Left ventricle myocardium inferior (tissue), 1 donor: Measurements from ENCODE around the gene ZNF503. TPM values are rescaled to one million over a fixed set of nuclear protein-coding genes. Genes with fewer than 3 reads are reported as not detected.

Experiments used
- DNase-seq: peaks from one replicate; pipeline ENCODE4 v3.0.0-alpha.2; 2020
- H3K27ac ChIP-seq: fragments of 200-600 bp; replicated peaks from 2 replicates; pipeline ENCODE4 v1.8.0; 2021
- H3K27me3 ChIP-seq: fragments of 200-600 bp; 2 replicates; pipeline ENCODE4 v1.8.0; 2021; ENCODE audit warnings: low read depth
- H3K36me3 ChIP-seq: fragments of 200-600 bp; 2 replicates; pipeline ENCODE4 v1.8.0; 2021
- H3K4me1 ChIP-seq: fragments of 200-600 bp; 2 replicates; pipeline ENCODE4 v1.8.0; 2021
- H3K4me3 ChIP-seq: fragments of 200-600 bp; 2 replicates; pipeline ENCODE4 v1.8.0; 2021; ENCODE audit warnings: mild to moderate bottlenecking, moderate library complexity
- H3K9me3 ChIP-seq: fragments of 200-600 bp; replicated peaks from 2 replicates; pipeline ENCODE4 v1.8.0; 2021
- intact Hi-C: fragments of 100-400 bp; cut with micrococcal nuclease; formaldehyde crosslinking; loops from one replicate; pipeline ENCODE4 v1.11.0; 2022
- total RNA-seq: library from RNA; stranded (reverse); fragmentation: NEBNext Ultra II Directional; extraction: Animal tissue kit (Norgen Biotek cat#: 25700); gene quantifications from one replicate; pipeline ENCODE4 v1.2.1, GENCODE V29; 2021
- TF ChIP-seq, protein P1 (sequence below): fragments of 200-600 bp; IDR thresholded peaks from 2 replicates; pipeline ENCODE4 v1.8.0; 2021; ENCODE audit warnings: antibody characterized with exemption, mild to moderate bottlenecking, borderline replicate concordance
- donor health status: DM: no; HTN: yes; CAD: no; lungs with severe emphysema.

ZNF503 gene
- total RNA-seq, 1 donor from 2014 or later = 5.9 TPM

DNA sequence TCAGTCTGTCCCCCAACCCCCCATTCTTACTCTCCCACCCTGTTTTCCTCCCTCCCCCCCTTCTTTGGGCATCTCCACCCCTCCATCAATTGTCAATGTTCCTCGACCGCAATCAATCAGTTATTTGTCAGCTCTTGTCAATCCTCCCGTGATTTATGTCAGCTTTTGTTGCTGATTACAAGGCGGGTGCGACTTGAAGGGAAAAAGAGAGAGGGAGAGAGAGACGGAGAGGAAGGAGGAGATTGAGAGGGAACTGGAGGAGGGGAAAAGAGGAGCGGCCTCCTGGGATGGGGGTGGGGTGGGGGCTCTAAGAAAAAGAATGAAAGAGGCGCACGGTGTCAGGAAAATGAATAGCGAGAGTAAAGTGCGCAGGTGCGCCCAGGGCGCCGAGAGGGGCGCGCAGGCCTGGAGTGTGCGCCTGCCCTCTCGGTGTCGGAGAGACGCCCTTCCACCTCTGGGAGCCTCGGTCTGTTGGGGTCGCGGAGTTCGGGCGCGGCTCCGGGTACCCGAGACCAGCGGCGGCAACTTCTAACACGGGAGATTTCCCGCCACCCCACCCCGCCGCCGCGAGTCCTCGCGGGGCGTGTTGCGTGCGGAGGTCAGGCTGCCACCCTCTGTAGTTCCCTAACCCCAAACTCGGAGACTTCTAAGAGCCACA lies 1.1 kb upstream of the ZNF503 start:
- peaks cover 15% of the 10 kb centered on the region for H3K36me3 ChIP-seq
- H3K27me3 ChIP-seq = peaks cover 8% of the 10 kb centered on the region
- TF ChIP-seq, protein P1, sequence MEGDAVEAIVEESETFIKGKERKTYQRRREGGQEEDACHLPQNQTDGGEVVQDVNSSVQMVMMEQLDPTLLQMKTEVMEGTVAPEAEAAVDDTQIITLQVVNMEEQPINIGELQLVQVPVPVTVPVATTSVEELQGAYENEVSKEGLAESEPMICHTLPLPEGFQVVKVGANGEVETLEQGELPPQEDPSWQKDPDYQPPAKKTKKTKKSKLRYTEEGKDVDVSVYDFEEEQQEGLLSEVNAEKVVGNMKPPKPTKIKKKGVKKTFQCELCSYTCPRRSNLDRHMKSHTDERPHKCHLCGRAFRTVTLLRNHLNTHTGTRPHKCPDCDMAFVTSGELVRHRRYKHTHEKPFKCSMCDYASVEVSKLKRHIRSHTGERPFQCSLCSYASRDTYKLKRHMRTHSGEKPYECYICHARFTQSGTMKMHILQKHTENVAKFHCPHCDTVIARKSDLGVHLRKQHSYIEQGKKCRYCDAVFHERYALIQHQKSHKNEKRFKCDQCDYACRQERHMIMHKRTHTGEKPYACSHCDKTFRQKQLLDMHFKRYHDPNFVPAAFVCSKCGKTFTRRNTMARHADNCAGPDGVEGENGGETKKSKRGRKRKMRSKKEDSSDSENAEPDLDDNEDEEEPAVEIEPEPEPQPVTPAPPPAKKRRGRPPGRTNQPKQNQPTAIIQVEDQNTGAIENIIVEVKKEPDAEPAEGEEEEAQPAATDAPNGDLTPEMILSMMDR = no peak
- peak overlapping the region; percentile 97 for H3K27ac ChIP-seq
- no peaks in the 10 kb centered on the region for H3K9me3 ChIP-seq
- H3K4me3 ChIP-seq = peak overlapping the region; percentile 93
- peak; percentile 35 for DNase-seq
- intact Hi-C loops = loop anchor here (10.0 kb wide), 1 partner anchor 512 kb away; no protein-coding TSS in a partner anchor
- peaks cover 76% of the 10 kb centered on the region for H3K4me1 ChIP-seq

GRCh38 chr10:75400771-75401568 lies 594 bp downstream of the ZNF503 start:
- Histone ChIP-seq H3K4me1 (peaks cover 84% of the 10 kb centered on the region), H3K4me3 (peak overlapping the region; percentile 93), H3K36me3 (peaks cover 15% of the 10 kb centered on the region), H3K27ac (peak overlapping the region; percentile 97), H3K27me3 (peaks cover 18% of the 10 kb centered on the region), H3K9me3 (no peaks in the 10 kb centered on the region)
- intact Hi-C loops = loop anchor here (10.0 kb wide), 1 partner anchor 514 kb away; no protein-coding TSS in a partner anchor
- TF ChIP-seq, protein P1 = no peak
- peak; percentile 74 for DNase-seq

GRCh38 chr10:75400163-75400770 lies 1.3 kb downstream of the ZNF503 start:
- intact Hi-C loops = loop anchor here (10.0 kb wide), 1 partner anchor 515 kb away; no protein-coding TSS in a partner anchor
- H3K27ac ChIP-seq = peak overlapping the region; percentile 97
- H3K4me1 ChIP-seq = peaks cover 88% of the 10 kb centered on the region
- TF ChIP-seq, protein P1 = peak; percentile 12
- DNase-seq = no peak
- peaks cover 15% of the 10 kb centered on the region for H3K36me3 ChIP-seq
- H3K4me3 ChIP-seq = peak overlapping the region; percentile 93
- H3K9me3 ChIP-seq = no peaks in the 10 kb centered on the region
- H3K27me3 ChIP-seq = peaks cover 21% of the 10 kb centered on the region

DNA sequence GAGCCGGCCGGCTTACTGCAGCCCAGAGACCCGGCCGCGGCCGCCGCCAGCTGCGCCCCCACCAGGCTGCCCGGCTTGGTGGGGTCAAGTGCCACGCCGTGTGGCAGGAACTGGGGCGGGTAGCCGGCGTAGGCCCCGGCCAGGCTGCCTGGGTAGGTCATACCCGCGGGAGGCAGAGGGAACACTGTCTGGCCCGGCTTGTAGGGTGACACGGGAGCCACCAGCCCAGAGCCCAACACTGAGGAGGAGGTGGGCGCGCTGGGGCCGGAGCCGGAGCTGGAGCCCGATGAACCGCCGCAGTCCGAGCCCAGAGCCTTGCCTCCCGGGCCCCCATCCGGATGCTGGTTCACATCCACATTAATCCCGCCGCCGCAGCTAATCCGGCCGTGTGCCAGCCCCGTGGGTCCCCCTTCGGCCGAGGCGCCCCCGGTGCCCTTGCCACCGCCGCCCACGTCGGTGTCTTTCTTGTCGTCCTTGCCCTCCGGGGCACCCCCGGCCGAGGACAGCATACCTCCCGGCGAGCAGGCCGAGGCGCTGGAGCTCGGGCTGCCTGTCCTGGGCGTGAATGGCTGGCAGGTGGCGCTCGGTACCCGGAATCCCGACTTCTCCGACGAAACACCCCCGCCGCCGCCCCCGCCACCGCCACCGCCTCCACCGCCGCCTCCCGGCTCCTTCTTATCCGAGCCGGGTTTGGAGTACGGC lies 2.0 kb downstream of the ZNF503 start:
- Histone ChIP-seq H3K9me3 (no peaks in the 10 kb centered on the region), H3K27ac (peak overlapping the region; percentile 97), H3K36me3 (peaks cover 15% of the 10 kb centered on the region), H3K27me3 (peaks cover 18% of the 10 kb centered on the region), H3K4me1 (peaks cover 87% of the 10 kb centered on the region), H3K4me3 (peak overlapping the region; percentile 93)
- DNase-seq = peak; percentile 88
- intact Hi-C loops = loop anchor here (5.0 to 10.0 kb wide), 2 partner anchors 515 to 638 kb away; no protein-coding TSS in a partner anchor
- TF ChIP-seq, protein P1 = peak; percentile 83
